Measurements from ENCODE around the gene LRIG3. TPM values are rescaled to one million over a fixed set of nuclear protein-coding genes. Genes with fewer than 3 reads are reported as not detected.

Gene LRIG3
- total RNA-seq, 4 donors from 2014 or later, result 60.3 to 120 (median 78.3) TPM

DNA sequence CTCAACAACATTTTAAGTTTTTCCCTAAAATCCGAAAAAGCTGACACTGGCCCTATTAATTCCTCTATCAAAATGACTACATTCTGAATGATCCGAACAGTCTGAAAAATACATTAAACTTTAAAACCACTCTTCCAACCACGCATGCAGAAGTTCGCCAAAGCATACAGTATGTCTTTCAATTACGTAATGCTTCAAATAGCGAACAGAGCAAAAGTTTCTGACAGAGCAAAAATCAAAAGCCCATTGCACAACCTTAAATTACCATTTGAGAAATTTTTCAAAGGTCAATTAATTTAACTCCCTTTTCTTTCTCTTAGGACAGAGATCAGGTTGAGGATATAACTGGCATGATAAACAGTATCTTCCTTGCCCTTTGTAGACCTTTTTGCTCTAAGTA lies 33.2 kb downstream of the LRIG3 start:
- H3K4me1 ChIP-seq, result peaks cover 0 to 86% (median 7%) of the 10 kb centered on the region in 4 donors

DNA sequence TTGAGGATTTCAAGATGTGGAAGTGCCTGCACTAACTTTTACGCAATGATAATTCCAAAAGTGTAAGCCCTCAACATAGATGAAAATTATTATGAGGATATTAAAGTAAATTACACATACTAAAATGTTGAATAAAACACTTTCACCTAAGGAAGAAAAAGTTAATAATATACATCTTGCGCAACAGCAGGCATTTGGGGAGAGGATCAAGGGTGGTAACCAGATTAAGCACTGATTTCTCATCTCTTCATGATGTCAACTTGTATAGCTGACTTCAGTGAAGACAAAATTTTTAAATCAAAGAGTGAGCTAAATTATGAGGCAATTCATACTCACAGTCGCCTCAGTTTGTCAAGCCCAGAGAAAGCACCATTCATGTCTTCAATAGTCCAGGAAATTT lies 33.8 kb downstream of the LRIG3 start:
- H3K4me1 ChIP-seq, result peaks cover 0 to 87% (median 7%) of the 10 kb centered on the region in 4 donors
- no peak for TF ChIP-seq POLR2A (IDR thresholded peaks at IDR 0.05)
- TF ChIP-seq, protein P1, sequence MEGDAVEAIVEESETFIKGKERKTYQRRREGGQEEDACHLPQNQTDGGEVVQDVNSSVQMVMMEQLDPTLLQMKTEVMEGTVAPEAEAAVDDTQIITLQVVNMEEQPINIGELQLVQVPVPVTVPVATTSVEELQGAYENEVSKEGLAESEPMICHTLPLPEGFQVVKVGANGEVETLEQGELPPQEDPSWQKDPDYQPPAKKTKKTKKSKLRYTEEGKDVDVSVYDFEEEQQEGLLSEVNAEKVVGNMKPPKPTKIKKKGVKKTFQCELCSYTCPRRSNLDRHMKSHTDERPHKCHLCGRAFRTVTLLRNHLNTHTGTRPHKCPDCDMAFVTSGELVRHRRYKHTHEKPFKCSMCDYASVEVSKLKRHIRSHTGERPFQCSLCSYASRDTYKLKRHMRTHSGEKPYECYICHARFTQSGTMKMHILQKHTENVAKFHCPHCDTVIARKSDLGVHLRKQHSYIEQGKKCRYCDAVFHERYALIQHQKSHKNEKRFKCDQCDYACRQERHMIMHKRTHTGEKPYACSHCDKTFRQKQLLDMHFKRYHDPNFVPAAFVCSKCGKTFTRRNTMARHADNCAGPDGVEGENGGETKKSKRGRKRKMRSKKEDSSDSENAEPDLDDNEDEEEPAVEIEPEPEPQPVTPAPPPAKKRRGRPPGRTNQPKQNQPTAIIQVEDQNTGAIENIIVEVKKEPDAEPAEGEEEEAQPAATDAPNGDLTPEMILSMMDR (IDR thresholded peaks at IDR 0.05), result no peak
- no peak for TF ChIP-seq EP300 (IDR thresholded peaks at IDR 0.05)
- 76 to 77% methylated on average over 3 of the region's 3 CpGs for WGBS, 2 donors
- H3K4me3 ChIP-seq, result no peak overlapping the region
- H3K27ac ChIP-seq, result peak overlapping the region in 2 of 4 donors; percentile 51 to 76
- no peaks in the 10 kb centered on the region for H3K9me3 ChIP-seq
- H3K36me3 ChIP-seq, result peaks cover 2 to 58% (median 8%) of the 10 kb centered on the region in 3 donors
- no peak for DNase-seq (ENCODE audit: low spot score in 2 of 2)
- H3K27me3 ChIP-seq, result no peaks in the 10 kb centered on the region

More for the DNA sequence above, 33.2 kb downstream of the LRIG3 start:
- Histone ChIP-seq H3K9me3 (no peaks in the 10 kb centered on the region), H3K27ac (peak overlapping the region in 2 of 4 donors; percentile 51 to 76), H3K27me3 (no peaks in the 10 kb centered on the region), H3K4me3 (no peak overlapping the region), H3K36me3 (peaks cover 2 to 53% (median 8%) of the 10 kb centered on the region in 3 donors)
- WGBS, 2 donors, result 44 to 54% methylated on average over 6 of the region's 6 CpGs
- DNase-seq (ENCODE audit: low spot score in 2 of 2), result no peak
- TF ChIP-seq POLR2A (IDR thresholded peaks at IDR 0.05) (no peak), EP300 (IDR thresholded peaks at IDR 0.05) (no peak)
- TF ChIP-seq, protein P1 (IDR thresholded peaks at IDR 0.05), result no peak

DNA sequence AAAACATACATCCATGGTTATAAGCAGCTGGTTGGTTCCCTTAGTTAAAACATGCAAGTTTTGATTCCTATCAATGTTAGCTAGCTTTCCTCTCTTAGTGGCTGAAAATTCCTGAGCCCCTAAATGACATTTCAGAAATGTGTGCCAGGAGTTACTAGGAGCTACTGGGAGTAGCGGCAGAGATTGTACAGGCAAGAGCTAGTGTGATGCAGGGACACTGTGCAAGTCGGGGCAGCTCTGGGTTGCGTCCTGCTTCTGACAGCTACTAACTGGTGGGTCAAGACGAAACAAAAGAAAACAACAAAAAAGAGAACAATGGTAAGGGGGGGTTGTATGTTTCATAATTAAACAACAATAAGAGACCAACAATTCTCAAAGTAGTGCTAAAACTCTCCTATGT lies 35.4 kb downstream of the LRIG3 start:
- Histone ChIP-seq H3K4me3 (no peak overlapping the region), H3K27ac (no peak overlapping the region), H3K9me3 (no peaks in the 10 kb centered on the region), H3K36me3 (peaks cover 3 to 72% (median 8%) of the 10 kb centered on the region in 3 donors), H3K4me1 (peaks cover 0 to 85% (median 9%) of the 10 kb centered on the region in 4 donors), H3K27me3 (no peaks in the 10 kb centered on the region)
- no peak for DNase-seq (ENCODE audit: low spot score in 2 of 2)
- WGBS, 2 donors, result 73 to 75% methylated on average over 4 of the region's 4 CpGs
- TF ChIP-seq POLR2A (IDR thresholded peaks at IDR 0.05), result no peak

DNA sequence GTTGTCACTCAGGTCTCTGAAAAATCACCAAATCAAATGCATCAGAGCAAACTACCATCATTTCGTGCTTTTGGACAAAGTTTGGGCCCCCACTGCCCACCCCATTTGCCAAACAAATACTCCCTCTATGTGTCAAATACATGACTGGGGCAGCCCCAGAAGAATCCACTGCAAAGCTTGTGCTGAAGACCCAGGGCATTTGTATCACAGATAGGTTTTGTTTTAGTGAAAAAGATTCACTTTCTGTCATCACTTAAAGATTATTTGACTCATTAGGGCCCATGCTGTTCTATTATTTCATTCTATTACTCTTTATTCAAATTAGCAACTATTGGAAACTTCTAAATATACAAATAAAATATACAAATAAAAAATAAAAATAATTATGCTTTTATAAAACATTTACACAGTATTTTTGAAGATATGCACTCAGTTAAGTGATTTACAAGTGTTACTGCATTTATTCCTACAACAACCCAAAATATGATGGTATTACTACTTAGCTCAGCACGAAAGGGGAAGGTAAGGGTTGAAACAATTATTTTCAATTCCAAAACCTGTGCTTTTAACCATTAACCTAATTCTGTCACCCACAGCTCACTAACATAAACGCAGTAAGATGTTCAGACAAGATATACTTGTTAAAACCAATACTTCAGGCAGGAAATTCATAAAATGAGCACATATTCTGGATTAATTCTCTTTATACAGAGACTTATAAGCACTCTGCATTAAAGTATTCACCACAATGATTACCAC lies 36.5 kb downstream of the LRIG3 start:
- no peak overlapping the region for H3K4me3 ChIP-seq
- H3K4me1 ChIP-seq, result peaks cover 0 to 75% (median 9%) of the 10 kb centered on the region in 4 donors
- 68 to 73% methylated on average over 3 of the region's 3 CpGs for whole genome bisulfite sequencing, 2 donors
- H3K9me3 ChIP-seq, result no peaks in the 10 kb centered on the region
- H3K27me3 ChIP-seq, result no peaks in the 10 kb centered on the region
- peak overlapping the region in 2 of 4 donors; percentile 4 to 57 for H3K27ac ChIP-seq
- no peak for DNase-seq (ENCODE audit: low spot score in 2 of 2)
- peaks cover 4 to 72% (median 5%) of the 10 kb centered on the region in 3 donors for H3K36me3 ChIP-seq
- TF ChIP-seq, protein P1 (IDR thresholded peaks at IDR 0.05), result no peak
- no peak for TF ChIP-seq EP300 (IDR thresholded peaks at IDR 0.05)
- TF ChIP-seq POLR2A (IDR thresholded peaks at IDR 0.05), result no peak

DNA sequence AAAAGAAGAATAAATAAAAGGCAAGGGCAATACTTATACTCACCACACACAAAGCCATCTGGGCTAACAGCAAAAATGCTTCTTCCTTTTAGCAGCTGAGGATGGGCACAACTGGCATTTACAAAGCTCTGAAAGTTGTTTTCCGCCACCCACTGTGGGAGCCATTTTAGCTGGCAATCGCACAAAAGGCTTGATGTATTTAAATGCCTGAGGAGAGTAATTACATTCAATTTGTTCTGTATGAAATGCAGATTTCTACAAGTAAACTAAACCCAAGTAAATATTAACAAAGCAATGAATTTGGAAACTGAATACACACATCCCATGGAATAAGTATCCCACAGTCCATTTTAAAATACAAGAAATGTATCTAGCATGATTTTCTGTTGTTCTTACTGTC lies 37.5 kb downstream of the LRIG3 start:
- no peak overlapping the region for H3K4me3 ChIP-seq
- H3K36me3 ChIP-seq, result peaks cover 3 to 75% (median 4%) of the 10 kb centered on the region in 3 donors
- TF ChIP-seq POLR2A (IDR thresholded peaks at IDR 0.05), result no peak
- TF ChIP-seq, protein P1 (IDR thresholded peaks at IDR 0.05), result no peak
- no peak for TF ChIP-seq EP300 (IDR thresholded peaks at IDR 0.05)
- 74 to 76% methylated on average over 2 of the region's 2 CpGs for WGBS, 2 donors
- no peak for DNase-seq (ENCODE audit: low spot score in 2 of 2)
- H3K27ac ChIP-seq, result peak overlapping the region in 2 of 4 donors; percentile 4 to 57
- H3K4me1 ChIP-seq, result peaks cover 0 to 65% (median 9%) of the 10 kb centered on the region in 4 donors
- H3K9me3 ChIP-seq, result no peaks in the 10 kb centered on the region
- H3K27me3 ChIP-seq, result no peaks in the 10 kb centered on the region
